Activated B cell treated with CpG ODN at 0.5 μM for 24 hours (primary cell): ENCODE measurements around the gene WEE1. TPM values are rescaled to one million over a fixed set of nuclear protein-coding genes. Genes with fewer than 3 reads are reported as not detected.

ENCODE experiments used
- ATAC-seq: fragments of 200-7000 bp; cut with Tn5 transposase; one replicate; pipeline ENCODE4 v1.10.0; 2021; ENCODE audit warnings: low read depth, mild to moderate bottlenecking, moderate library complexity
- CTCF ChIA-PET: fragments of 350-600 bp; sonication (Branson Sonifier 250); formaldehyde crosslinking; loops from one replicate; lab custom pipeline; 2021; ENCODE audit warnings: antibody characterized with exemption; lab: Charles Lee
- POLR2A ChIA-PET: fragments of 350-600 bp; sonication (Branson Sonifier 250); formaldehyde crosslinking; loops from one replicate; lab custom pipeline; 2021; ENCODE audit warnings: antibody characterized with exemption; lab: Charles Lee
- DNase-seq: peaks from one replicate; pipeline ENCODE4 v3.0.0; 2022
- H3K27ac Mint-ChIP-seq: one replicate; pipeline ENCODE4 v1.8.0; 2020; ENCODE audit warnings: mixed read lengths
- H3K27me3 Mint-ChIP-seq: one replicate; pipeline ENCODE4 v1.8.0; 2021; ENCODE audit warnings: mixed read lengths
- H3K36me3 Mint-ChIP-seq: one replicate; pipeline ENCODE4 v1.8.0; 2021; ENCODE audit warnings: low read depth, mixed read lengths
- H3K4me1 Mint-ChIP-seq: one replicate; pipeline ENCODE4 v1.8.0; 2021; ENCODE audit warnings: mixed read lengths
- H3K4me3 Mint-ChIP-seq: one replicate; pipeline ENCODE4 v1.8.0; 2020; ENCODE audit warnings: mild to moderate bottlenecking, mixed read lengths
- H3K9me3 Mint-ChIP-seq: one replicate; pipeline ENCODE4 v1.8.0; 2020; ENCODE audit warnings: mixed read lengths
- CTCF ChIP-seq: fragments of 200-600 bp; IDR thresholded peaks from one replicate; pipeline ENCODE4 v1.8.0; 2022; ENCODE audit warnings: antibody characterized with exemption, mild to moderate bottlenecking
- intact Hi-C: fragments of 100-400 bp; cut with micrococcal nuclease; formaldehyde crosslinking; loops from one replicate; pipeline ENCODE4 v1.15.1; 2024
- total RNA-seq: library from RNA; stranded (reverse); gene quantifications from 2 replicates; pipeline ENCODE4 v1.2.3, GENCODE V29; 2022

WEE1 gene
- total RNA-seq, 1 donor from 2014 or later, result 33.7 TPM

- ChIA-PET POLR2A (interaction anchor here (0.6 to 1.3 kb wide), 4 partner anchors 9 to 38 kb away, joined by 3 to 4 read pairs (median 4); no protein-coding TSS in a partner anchor), CTCF (interaction anchor here (2.0 kb wide), 1 partner anchor 121 kb away, joined by 7 read pairs; no protein-coding TSS in a partner anchor)
- ATAC-seq, result no peak
- Mint-ChIP-seq H3K4me1 (peaks cover 66% of the 10 kb centered on the region), H3K4me3 (no peak overlapping the region), H3K9me3 (no peaks in the 10 kb centered on the region), H3K27ac (peak overlapping the region; percentile 70), H3K36me3 (no peaks in the 10 kb centered on the region), H3K27me3 (no peaks in the 10 kb centered on the region)
- intact Hi-C loops, result no loop called here
- TF ChIP-seq CTCF, result no peak
- no peak for DNase-seq
These were observed 53.3 kb downstream of the WEE1 start for GRCh38 chr11:9626496-9627394.

DNA sequence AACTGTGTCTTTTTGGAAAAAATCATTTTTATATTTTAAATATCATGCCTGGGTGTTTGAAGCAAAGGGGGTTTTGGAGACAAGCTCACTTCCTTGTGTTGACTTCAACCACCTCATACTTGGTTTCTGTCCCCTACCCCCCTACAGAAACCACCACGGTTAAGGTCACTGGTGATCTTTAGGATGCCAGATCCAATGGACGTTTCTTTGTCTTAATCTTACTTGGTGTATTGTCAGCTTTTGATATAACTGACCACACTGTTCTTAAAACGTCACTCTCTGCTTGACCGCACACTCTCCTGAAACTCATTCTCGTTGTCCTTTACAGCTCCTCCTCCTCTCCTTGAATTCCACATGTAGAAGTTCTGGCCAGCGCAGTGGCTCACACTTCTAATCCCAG lies 55.6 kb downstream of the WEE1 start:
- Mint-ChIP-seq H3K4me3 (peak overlapping the region; percentile 56), H3K27ac (peak overlapping the region; percentile 85), H3K27me3 (no peaks in the 10 kb centered on the region), H3K9me3 (peaks cover 4% of the 10 kb centered on the region), H3K4me1 (peaks cover 71% of the 10 kb centered on the region), H3K36me3 (no peaks in the 10 kb centered on the region)
- POLR2A ChIA-PET, result interaction anchor here (0.5 to 4.0 kb wide), 17 partner anchors 10 to 1180 kb away, joined by 3 to 53 read pairs (median 5); partner anchors contain the start of gene SWAP70
- no peak for DNase-seq
- CTCF ChIA-PET, result interaction anchor here (1.0 to 1.7 kb wide), 3 partner anchors 15 to 127 kb away, joined by 3 to 5 read pairs (median 4); no protein-coding TSS in a partner anchor
- TF ChIP-seq CTCF, result no peak
- intact Hi-C loops, result no loop called here
- ATAC-seq, result peak; percentile 88

GRCh38 chr11:9633679-9634078 lies 60.2 kb downstream of the WEE1 start:
- CTCF ChIA-PET, result no interaction called here
- TF ChIP-seq CTCF, result no peak
- DNase-seq (no peak), ATAC-seq (no peak)
- Mint-ChIP-seq H3K9me3 (peaks cover 4% of the 10 kb centered on the region), H3K4me1 (peaks cover 45% of the 10 kb centered on the region), H3K36me3 (no peaks in the 10 kb centered on the region), H3K27ac (peak overlapping the region; percentile 79), H3K27me3 (no peaks in the 10 kb centered on the region), H3K4me3 (peak overlapping the region; percentile 2)
- POLR2A ChIA-PET, result interaction anchor here (0.7 to 1.6 kb wide), 6 partner anchors 9 to 33 kb away, joined by 3 to 6 read pairs (median 4); no protein-coding TSS in a partner anchor
- intact Hi-C loops, result no loop called here

DNA sequence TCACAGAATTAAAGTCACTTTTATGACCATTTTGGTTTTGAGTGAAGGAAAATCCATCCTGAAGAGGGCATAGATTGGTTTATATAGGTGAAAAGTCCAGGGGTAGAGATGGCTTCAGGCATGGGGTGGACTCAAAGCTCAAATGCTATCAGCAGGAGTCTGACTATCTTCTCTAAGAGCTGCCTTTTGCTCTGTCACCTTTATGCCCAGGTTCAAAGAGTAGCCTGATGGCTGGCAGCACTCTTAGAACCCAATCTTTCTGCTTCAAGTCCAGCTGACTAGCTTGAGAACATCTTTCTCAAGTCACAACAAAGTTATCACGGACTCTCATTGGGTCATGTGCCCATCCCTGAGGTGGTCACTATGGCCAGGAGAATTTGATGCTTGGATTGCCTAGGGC lies 63.2 kb downstream of the WEE1 start:
- TF ChIP-seq CTCF, result no peak
- CTCF ChIA-PET, result interaction anchor here (1.1 kb wide), 1 partner anchor 22 kb away, joined by 3 read pairs; no protein-coding TSS in a partner anchor
- no peaks in the 10 kb centered on the region for H3K27me3 Mint-ChIP-seq
- H3K4me3 Mint-ChIP-seq, result no peak overlapping the region
- no peak for DNase-seq
- H3K36me3 Mint-ChIP-seq, result no peaks in the 10 kb centered on the region
- intact Hi-C loops, result no loop called here
- peaks cover 51% of the 10 kb centered on the region for H3K4me1 Mint-ChIP-seq
- H3K9me3 Mint-ChIP-seq, result peaks cover 4% of the 10 kb centered on the region
- POLR2A ChIA-PET, result interaction anchor here (0.5 to 2.3 kb wide), 7 partner anchors 10 to 84 kb away, joined by 3 to 7 read pairs (median 4); partner anchors contain the start of gene SWAP70
- H3K27ac Mint-ChIP-seq, result no peak overlapping the region
- ATAC-seq, result no peak

DNA sequence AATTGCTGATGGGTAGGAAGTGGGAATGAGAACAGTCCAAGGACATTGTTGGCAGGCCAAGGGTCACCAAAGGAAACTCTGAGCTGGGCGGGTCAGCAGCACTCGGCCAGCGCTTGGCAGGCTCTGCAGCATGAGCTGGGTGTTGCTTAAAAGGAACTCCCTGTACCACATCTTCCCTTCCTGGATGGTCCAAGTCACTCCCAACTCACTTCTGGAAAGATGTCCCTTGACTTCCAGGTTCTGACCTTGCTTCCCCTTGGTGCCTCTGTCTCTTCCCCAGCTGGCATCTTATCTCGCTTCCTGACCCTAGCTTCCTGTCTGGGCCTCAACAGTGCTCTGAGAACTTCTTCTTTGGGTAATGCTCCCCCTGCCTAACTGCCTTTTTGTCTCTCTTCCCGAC lies 65.6 kb downstream of the WEE1 start:
- intact Hi-C loops, result no loop called here
- DNase-seq, result no peak
- no peak for ATAC-seq
- Mint-ChIP-seq H3K9me3 (no peaks in the 10 kb centered on the region), H3K36me3 (no peaks in the 10 kb centered on the region), H3K27ac (peak overlapping the region; percentile 74), H3K4me3 (no peak overlapping the region), H3K4me1 (peaks cover 55% of the 10 kb centered on the region), H3K27me3 (no peaks in the 10 kb centered on the region)
- ChIA-PET POLR2A (interaction anchor here (0.6 to 5.2 kb wide), 8 partner anchors 10 to 31 kb away, joined by 3 to 44 read pairs (median 6); partner anchors contain the start of gene SWAP70), CTCF (interaction anchor here (1.0 kb wide), 1 partner anchor 109 kb away, joined by 3 read pairs; no protein-coding TSS in a partner anchor)
- TF ChIP-seq CTCF, result no peak
